ENCODE data around the gene ACOT13.
"Not testable (repeated sequence)": the region's sequence is repeated elsewhere in the genome, so short reads cannot be mapped to it uniquely, and the experiment has no call there.

Gene ACOT13

GRCh38 chr6:24662236-24662635 lies 4.6 kb upstream of the ACOT13 start:
- DNase-seq: no peak

- no peak for DNase-seq
Measured at GRCh38 chr6:24663189-24663588, 3.7 kb upstream of the ACOT13 start.

GRCh38 chr6:24664046-24664987 lies 2.6 kb upstream of the ACOT13 start:
- DNase-seq: no peak

- DNase-seq: peak in 3 of 5 donors; percentile 14 to 64 (median 29)
Measured at GRCh38 chr6:24666097-24666640, 708 bp upstream of the ACOT13 start.

- DNase-seq: peak in 1 of 5 donors; percentile 6
Measured at GRCh38 chr6:24667378-24667803, 514 bp downstream of the ACOT13 start.

GRCh38 chr6:24668066-24668996 lies 1.5 kb downstream of the ACOT13 start:
- DNase-seq: peak in 1 of 5 donors; percentile 10

GRCh38 chr6:24668997-24669361 lies 2.1 kb downstream of the ACOT13 start:
- DNase-seq: no peak

GRCh38 chr6:24670492-24670891 lies 3.6 kb downstream of the ACOT13 start:
- DNase-seq: not testable (repeated sequence)

- not testable (repeated sequence) for DNase-seq
Measured at GRCh38 chr6:24671077-24671476, 4.2 kb downstream of the ACOT13 start.

GRCh38 chr6:24672620-24673182 lies 5.8 kb downstream of the ACOT13 start:
- DNase-seq: no peak

- no peak for DNase-seq
Measured at GRCh38 chr6:24673625-24674024, 6.7 kb downstream of the ACOT13 start.

- DNase-seq: not testable (repeated sequence)
Measured at GRCh38 chr6:24678792-24679352, 12.0 kb downstream of the ACOT13 start.

- DNase-seq: no peak
Measured at GRCh38 chr6:24680582-24680981, 13.7 kb downstream of the ACOT13 start.

- DNase-seq: no peak
Measured at GRCh38 chr6:24683297-24684296, 16.7 kb downstream of the ACOT13 start.

- no peak for DNase-seq
Measured at GRCh38 chr6:24686408-24686807, 19.5 kb downstream of the ACOT13 start.

GRCh38 chr6:24686946-24687345 lies 20.1 kb downstream of the ACOT13 start:
- no peak for DNase-seq

GRCh38 chr6:24689964-24690363 lies 23.1 kb downstream of the ACOT13 start:
- DNase-seq: no peak

GRCh38 chr6:24690593-24690992 lies 23.7 kb downstream of the ACOT13 start:
- no peak for DNase-seq

- DNase-seq: no peak
Measured at GRCh38 chr6:24691550-24691949, 24.7 kb downstream of the ACOT13 start.

GRCh38 chr6:24692003-24692402 lies 25.1 kb downstream of the ACOT13 start:
- no peak for DNase-seq

GRCh38 chr6:24692415-24692814 lies 25.5 kb downstream of the ACOT13 start:
- DNase-seq: no peak

Data from T-helper 1 cell (primary cell).